Stomach (tissue), 4 donors: ENCODE results near the gene KCTD17.

ENCODE experiments used
- EP300 ChIP-seq: sonication (generic); formaldehyde crosslinking; IDR thresholded peaks from one replicate; pipeline ENCODE4 v1.6.1; 2017; ENCODE audit warnings: antibody characterized with exemption
- POLR2A ChIP-seq, 4 donors: fragments of 450-650 bp; IDR thresholded peaks; one replicate each; pipeline ENCODE4 v1.6.1; 2016; ENCODE audit warnings: antibody characterized with exemption in 4 of 4, control low read depth in 2 of 4, mild to moderate bottlenecking in 1 of 4, moderate library complexity in 1 of 4
- POLR2AphosphoS5 ChIP-seq, 3 donors: sonication (generic); formaldehyde crosslinking; IDR thresholded peaks; one replicate each; pipeline ENCODE4 v1.6.1; 2016; ENCODE audit warnings: antibody characterized with exemption in 3 of 3
- TF ChIP-seq, protein P1 (sequence below), 7 experiments: fragments of 450-650 bp in 4 of 7; fragments of 200-600 bp in 3 of 7; sonication (generic) in 3 of 7; IDR thresholded peaks; one replicate each; pipeline ENCODE4 v1.5.1; 2016 to 2019; ENCODE audit warnings: antibody characterized with exemption in 7 of 7, control low read depth in 2 of 7, mild to moderate bottlenecking in 1 of 7

DNA sequence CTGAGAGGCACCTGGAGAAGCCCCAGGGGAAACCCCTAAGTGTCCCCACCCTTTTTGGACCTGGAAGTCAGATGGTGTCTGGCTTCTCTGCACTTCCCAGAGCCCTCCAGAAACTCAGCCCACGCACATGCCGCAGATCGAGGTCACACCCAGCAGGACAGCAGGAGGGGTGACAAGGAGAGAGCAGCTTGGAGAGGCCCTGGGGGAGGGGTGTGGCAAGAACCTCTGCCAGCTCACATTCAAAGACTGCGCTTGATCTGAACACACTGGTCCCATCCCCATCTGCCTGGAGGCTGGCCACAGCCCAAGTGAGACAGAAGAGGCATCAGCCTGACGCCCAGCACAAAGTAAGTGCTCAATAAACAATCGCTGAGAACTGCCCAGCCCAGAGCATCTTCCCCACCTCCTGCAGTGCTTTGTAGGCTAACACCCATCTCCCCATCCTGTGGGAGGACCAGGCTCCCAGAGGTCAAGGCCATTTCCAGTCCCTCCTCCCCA, 36.6 kb downstream of the KCTD17 start:
- TF ChIP-seq, protein P1, sequence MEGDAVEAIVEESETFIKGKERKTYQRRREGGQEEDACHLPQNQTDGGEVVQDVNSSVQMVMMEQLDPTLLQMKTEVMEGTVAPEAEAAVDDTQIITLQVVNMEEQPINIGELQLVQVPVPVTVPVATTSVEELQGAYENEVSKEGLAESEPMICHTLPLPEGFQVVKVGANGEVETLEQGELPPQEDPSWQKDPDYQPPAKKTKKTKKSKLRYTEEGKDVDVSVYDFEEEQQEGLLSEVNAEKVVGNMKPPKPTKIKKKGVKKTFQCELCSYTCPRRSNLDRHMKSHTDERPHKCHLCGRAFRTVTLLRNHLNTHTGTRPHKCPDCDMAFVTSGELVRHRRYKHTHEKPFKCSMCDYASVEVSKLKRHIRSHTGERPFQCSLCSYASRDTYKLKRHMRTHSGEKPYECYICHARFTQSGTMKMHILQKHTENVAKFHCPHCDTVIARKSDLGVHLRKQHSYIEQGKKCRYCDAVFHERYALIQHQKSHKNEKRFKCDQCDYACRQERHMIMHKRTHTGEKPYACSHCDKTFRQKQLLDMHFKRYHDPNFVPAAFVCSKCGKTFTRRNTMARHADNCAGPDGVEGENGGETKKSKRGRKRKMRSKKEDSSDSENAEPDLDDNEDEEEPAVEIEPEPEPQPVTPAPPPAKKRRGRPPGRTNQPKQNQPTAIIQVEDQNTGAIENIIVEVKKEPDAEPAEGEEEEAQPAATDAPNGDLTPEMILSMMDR (IDR thresholded peaks at IDR 0.05): no peak
- TF ChIP-seq POLR2A (IDR thresholded peaks at IDR 0.05): no peak
- no peak for TF ChIP-seq POLR2AphosphoS5 (IDR thresholded peaks at IDR 0.05)
- TF ChIP-seq EP300: no peak
